GM12891 (cell line): Measurements from ENCODE around the gene PTH2R.

Experiments
- PAX5 ChIP-seq: IDR thresholded peaks from 2 replicates; pipeline ENCODE4 v1.6.1; 2011; ENCODE audit warnings: low read length, moderate library complexity, mild to moderate bottlenecking; ENCODE audit not compliant: insufficient read depth, severe bottlenecking
- POLR2A ChIP-seq: IDR thresholded peaks from 2 replicates; pipeline ENCODE4 v1.6.1; 2011; ENCODE audit warnings: low read depth, low read length, control low read depth
- POLR2AphosphoS5 ChIP-seq: IDR thresholded peaks from 2 replicates; pipeline ENCODE4 v1.6.1; 2011; ENCODE audit warnings: low read depth, low read length, control low read depth
- POU2F2 ChIP-seq: IDR thresholded peaks from 2 replicates; pipeline ENCODE4 v1.6.1; 2011; ENCODE audit warnings: low read depth, mild to moderate bottlenecking, control low read depth, low read length, moderate library complexity
- SPI1 ChIP-seq: IDR thresholded peaks from 2 replicates; pipeline ENCODE4 v1.6.1; 2011; ENCODE audit warnings: low read depth, low read length, control low read depth
- TAF1 ChIP-seq: IDR thresholded peaks from 2 replicates; pipeline ENCODE4 v1.6.1; 2011; ENCODE audit warnings: low read depth, low read length, control low read depth

GRCh38 chr2:208384637-208385036 lies 22.0 kb upstream of the PTH2R start:
- no peak for TF ChIP-seq POLR2A
- no peak for TF ChIP-seq POLR2AphosphoS5
- TF ChIP-seq PAX5: no peak
- no peak for TF ChIP-seq TAF1
- TF ChIP-seq POU2F2: no peak
- no peak for TF ChIP-seq SPI1
